H9 (cell line): ENCODE data around the gene ZSWIM5. TPM values are rescaled to one million over a fixed set of nuclear protein-coding genes. Genes with fewer than 3 reads are reported as not detected.

Source experiments
- DNase-seq: peaks from one replicate; pipeline ENCODE4 v3.0.0-alpha.2; 2017
- H2AFZ ChIP-seq: one replicate; pipeline ENCODE4 v1.6.1; 2013; ENCODE audit warnings: mild to moderate bottlenecking, low read length, control low read depth, moderate library complexity
- H2AK5ac ChIP-seq: 2 replicates; pipeline ENCODE4 v1.6.1; 2013; ENCODE audit warnings: low read length, control low read depth, mixed read lengths; ENCODE audit not compliant: insufficient read length
- H2BK120ac ChIP-seq: one replicate; pipeline ENCODE4 v1.6.1; 2013; ENCODE audit warnings: low read depth, mild to moderate bottlenecking, low read length, control low read depth, inconsistent platforms; ENCODE audit not compliant: poor library complexity, severe bottlenecking
- H2BK12ac ChIP-seq: 2 replicates; pipeline ENCODE4 v1.6.1; 2013; ENCODE audit warnings: low read length, control low read depth, mixed read lengths, low read depth; ENCODE audit not compliant: insufficient read length
- H2BK15ac ChIP-seq: 2 replicates; pipeline ENCODE4 v1.6.1; 2013; ENCODE audit warnings: low read depth, low read length, control low read depth
- H2BK20ac ChIP-seq: one replicate; pipeline ENCODE4 v1.6.1; 2013; ENCODE audit warnings: low read depth, mild to moderate bottlenecking, low read length, control low read depth, inconsistent platforms; ENCODE audit not compliant: poor library complexity, severe bottlenecking
- H2BK5ac ChIP-seq: 2 replicates; pipeline ENCODE4 v1.6.1; 2013; ENCODE audit warnings: low read length, control low read depth, mixed read lengths; ENCODE audit not compliant: insufficient read length
- H3K14ac ChIP-seq: 2 replicates; pipeline ENCODE4 v1.6.1; 2013; ENCODE audit warnings: low read length, control low read depth; ENCODE audit not compliant: insufficient read depth
- H3K18ac ChIP-seq: 2 replicates; pipeline ENCODE4 v1.6.1; 2013; ENCODE audit warnings: low read depth, mild to moderate bottlenecking, mixed read lengths, low read length, control low read depth; ENCODE audit not compliant: insufficient read length
- H3K23ac ChIP-seq: 2 replicates; pipeline ENCODE4 v1.6.1; 2013; ENCODE audit warnings: low read length, control low read depth, mixed read lengths, low read depth; ENCODE audit not compliant: insufficient read length
- H3K23me2 ChIP-seq: 2 replicates; pipeline ENCODE4 v1.6.1; 2013; ENCODE audit warnings: low read depth, mild to moderate bottlenecking, mixed read lengths, low read length, control low read depth; ENCODE audit not compliant: insufficient read length, poor library complexity, severe bottlenecking
- H3K27ac ChIP-seq: 2 replicates; pipeline ENCODE4 v1.5.1; 2013; ENCODE audit warnings: low read length, control low read depth, mixed read lengths, low read depth; ENCODE audit not compliant: insufficient read length
- H3K27me3 ChIP-seq: 2 replicates; pipeline ENCODE4 v1.6.1; 2013; ENCODE audit warnings: low read length, control low read depth, inconsistent platforms; ENCODE audit not compliant: insufficient read depth
- H3K4ac ChIP-seq: 2 replicates; pipeline ENCODE4 v1.6.1; 2013; ENCODE audit warnings: low read depth, mild to moderate bottlenecking, control low read depth, inconsistent platforms, low read length, moderate library complexity
- H3K4me1 ChIP-seq: 2 replicates; pipeline ENCODE4 v1.6.1; 2013; ENCODE audit warnings: low read length, control low read depth, inconsistent platforms; ENCODE audit not compliant: insufficient read depth
- H3K4me2 ChIP-seq: 2 replicates; pipeline ENCODE4 v1.6.1; 2013; ENCODE audit warnings: low read length, control low read depth, mixed read lengths; ENCODE audit not compliant: insufficient read length, insufficient read depth
- H3K56ac ChIP-seq: 2 replicates; pipeline ENCODE4 v1.6.1; 2013; ENCODE audit warnings: low read depth, mild to moderate bottlenecking, mixed read lengths, low read length, control low read depth; ENCODE audit not compliant: insufficient read length
- H3K79me1 ChIP-seq: 2 replicates; pipeline ENCODE4 v1.6.1; 2013; ENCODE audit warnings: low read depth, mild to moderate bottlenecking, moderate library complexity, low read length, control low read depth, inconsistent platforms; ENCODE audit not compliant: insufficient read depth, poor library complexity, severe bottlenecking
- H3K79me2 ChIP-seq: 2 replicates; pipeline ENCODE4 v1.6.1; 2013; ENCODE audit warnings: low read length, control low read depth, inconsistent platforms; ENCODE audit not compliant: insufficient read depth
- H3K9ac ChIP-seq: 2 replicates; pipeline ENCODE4 v1.6.1; 2013; ENCODE audit warnings: low read length, control low read depth, mixed read lengths; ENCODE audit not compliant: insufficient read length; ENCODE audit errors: extremely low read depth
- H3K9me3 ChIP-seq: one replicate; pipeline ENCODE4 v1.6.1; 2013; ENCODE audit warnings: low read depth, low read length, inconsistent platforms; ENCODE audit not compliant: control insufficient read depth
- H3T11ph ChIP-seq: one replicate; pipeline ENCODE4 v1.6.1; 2013; ENCODE audit warnings: mild to moderate bottlenecking, low read length, control low read depth, inconsistent platforms
- H4K20me1 ChIP-seq: one replicate; pipeline ENCODE4 v1.6.1; 2013; ENCODE audit not compliant: control insufficient read depth, insufficient read length, insufficient read depth
- H4K5ac ChIP-seq: 2 replicates; pipeline ENCODE4 v1.6.1; 2013; ENCODE audit warnings: low read depth, mild to moderate bottlenecking, mixed read lengths, low read length, control low read depth; ENCODE audit not compliant: insufficient read length
- H4K8ac ChIP-seq: replicated peaks from 2 replicates; pipeline ENCODE4 v1.6.1; 2013; ENCODE audit warnings: low read length, control low read depth, mixed read lengths, low read depth; ENCODE audit not compliant: insufficient read length
- H4K91ac ChIP-seq: 2 replicates; pipeline ENCODE4 v1.6.1; 2013; ENCODE audit warnings: low read depth, mild to moderate bottlenecking, moderate library complexity, mixed read lengths, low read length, control low read depth; ENCODE audit not compliant: insufficient read length
- H3K27ac Mint-ChIP-seq, 3 experiments: 2 replicates in 2 of 3; 3 replicates in 1 of 3; pipeline ENCODE4 v1.8.0; 2020 to 2021; ENCODE audit warnings: mixed read lengths in 3 of 3, mild to moderate bottlenecking in 1 of 3, moderate library complexity in 1 of 3
- H3K27me3 Mint-ChIP-seq: 2 replicates; pipeline ENCODE4 v1.8.0; 2021; ENCODE audit warnings: low read depth, mild to moderate bottlenecking, moderate library complexity, mixed read lengths
- H3K36me3 Mint-ChIP-seq, 3 experiments: 2 replicates in 2 of 3; 3 replicates in 1 of 3; pipeline ENCODE4 v1.8.0; 2020 to 2021; ENCODE audit warnings: low read depth in 3 of 3, mixed read lengths in 3 of 3; ENCODE audit not compliant: insufficient read depth in 1 of 3
- H3K4me1 Mint-ChIP-seq, 2 experiments: 2 replicates each; pipeline ENCODE4 v1.8.0; 2020; ENCODE audit warnings: mixed read lengths in 2 of 2
- H3K4me3 Mint-ChIP-seq, 2 experiments: 2 replicates in 1 of 2; 3 replicates in 1 of 2; pipeline ENCODE4 v1.8.0; 2020 to 2021; ENCODE audit warnings: mild to moderate bottlenecking in 2 of 2, mixed read lengths in 2 of 2, moderate library complexity in 1 of 2
- H3K9me3 Mint-ChIP-seq, 2 experiments: 2 replicates in 1 of 2; 3 replicates in 1 of 2; pipeline ENCODE4 v1.8.0; 2020; ENCODE audit warnings: mild to moderate bottlenecking in 2 of 2, mixed read lengths in 2 of 2, moderate library complexity in 1 of 2
- WGBS: extraction: QIAGEN DNeasy Blood & Tissue Kit; methylation state at CpG from one replicate; pipeline ENCODE4 v1.1.7; 2013; ENCODE audit warnings: missing lambda C conversion rate, low lambda C conversion rate, mixed read lengths; ENCODE audit not compliant: insufficient read length; ENCODE audit errors: extremely low coverage; 5-methylcytosine and 5-hydroxymethylcytosine counted together
- total RNA-seq: library from RNA; stranded (reverse); gene quantifications from 2 replicates; pipeline ENCODE4 v1.2.1, GENCODE V29; 2021
- TF ChIP-seq, protein P1 (sequence below): fragments of 200-600 bp; sonication (generic); conservative IDR thresholded peaks from 3 replicates; pipeline ENCODE4 v1.8.0; 2021; ENCODE audit warnings: antibody characterized with exemption, mild to moderate bottlenecking

ZSWIM5 gene
- total RNA-seq, 1 experiment from 2014 or later, result 3.5 TPM

DNA sequence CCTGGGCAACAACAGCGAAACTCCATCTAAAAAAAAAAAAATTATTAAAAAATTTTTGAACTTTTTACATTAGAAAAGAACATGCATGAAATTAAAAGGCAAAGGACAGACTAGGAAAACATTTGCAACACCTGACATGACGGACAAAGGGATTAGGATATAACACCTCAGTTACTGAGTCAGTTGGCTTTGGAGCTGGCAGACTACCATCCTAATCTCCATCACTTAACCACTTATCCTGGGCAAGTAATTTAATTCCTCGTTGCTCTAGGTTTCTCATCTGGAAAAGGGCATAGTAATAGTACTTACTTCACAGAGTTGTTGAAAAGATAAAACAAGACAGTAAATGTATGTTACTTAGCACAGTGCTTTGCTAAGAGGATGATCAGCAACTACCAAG lies 207.2 kb downstream of the ZSWIM5 start:
- H3T11ph ChIP-seq, result no peak overlapping the region
- no peaks in the 10 kb centered on the region for H3K23me2 ChIP-seq
- TF ChIP-seq, protein P1, sequence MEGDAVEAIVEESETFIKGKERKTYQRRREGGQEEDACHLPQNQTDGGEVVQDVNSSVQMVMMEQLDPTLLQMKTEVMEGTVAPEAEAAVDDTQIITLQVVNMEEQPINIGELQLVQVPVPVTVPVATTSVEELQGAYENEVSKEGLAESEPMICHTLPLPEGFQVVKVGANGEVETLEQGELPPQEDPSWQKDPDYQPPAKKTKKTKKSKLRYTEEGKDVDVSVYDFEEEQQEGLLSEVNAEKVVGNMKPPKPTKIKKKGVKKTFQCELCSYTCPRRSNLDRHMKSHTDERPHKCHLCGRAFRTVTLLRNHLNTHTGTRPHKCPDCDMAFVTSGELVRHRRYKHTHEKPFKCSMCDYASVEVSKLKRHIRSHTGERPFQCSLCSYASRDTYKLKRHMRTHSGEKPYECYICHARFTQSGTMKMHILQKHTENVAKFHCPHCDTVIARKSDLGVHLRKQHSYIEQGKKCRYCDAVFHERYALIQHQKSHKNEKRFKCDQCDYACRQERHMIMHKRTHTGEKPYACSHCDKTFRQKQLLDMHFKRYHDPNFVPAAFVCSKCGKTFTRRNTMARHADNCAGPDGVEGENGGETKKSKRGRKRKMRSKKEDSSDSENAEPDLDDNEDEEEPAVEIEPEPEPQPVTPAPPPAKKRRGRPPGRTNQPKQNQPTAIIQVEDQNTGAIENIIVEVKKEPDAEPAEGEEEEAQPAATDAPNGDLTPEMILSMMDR, result no peak
- H2BK12ac ChIP-seq, result no peak overlapping the region
- no peak overlapping the region for H4K5ac ChIP-seq
- H4K91ac ChIP-seq, result no peak overlapping the region
- Mint-ChIP-seq H3K36me3 (peaks cover 7 to 22% (median 20%) of the 10 kb centered on the region in 3 experiments; a peak in 6 of 7 replicates), H3K4me3 (no peak overlapping the region), H3K4me1 (peaks cover 4 to 6% of the 10 kb centered on the region in 2 experiments; a peak in 3 of 4 replicates), H3K27ac (no peak overlapping the region), H3K27me3 (no peaks in the 10 kb centered on the region), H3K9me3 (no peaks in the 10 kb centered on the region)
- no peak overlapping the region for H3K23ac ChIP-seq
- no peak overlapping the region for H3K9ac ChIP-seq
- no peak overlapping the region for H2AFZ ChIP-seq
- no peak overlapping the region for H3K56ac ChIP-seq
- H3K14ac ChIP-seq, result no peak overlapping the region
- no peaks in the 10 kb centered on the region for H3K79me2 ChIP-seq
- H2BK15ac ChIP-seq, result no peak overlapping the region
- no peaks in the 10 kb centered on the region for H3K9me3 ChIP-seq
- no peak overlapping the region for H3K4me2 ChIP-seq
- H3K27me3 ChIP-seq, result no peaks in the 10 kb centered on the region
- H2BK5ac ChIP-seq, result no peak overlapping the region
- H2AK5ac ChIP-seq, result no peak overlapping the region
- H3K4ac ChIP-seq, result no peak overlapping the region
- no peak overlapping the region for H2BK20ac ChIP-seq
- no peak for DNase-seq
- no peaks in the 10 kb centered on the region for H4K20me1 ChIP-seq
- H3K18ac ChIP-seq, result no peak overlapping the region
- H3K27ac ChIP-seq, result no peak overlapping the region
- no peaks in the 10 kb centered on the region for H3K79me1 ChIP-seq
- no peak overlapping the region for H2BK120ac ChIP-seq
- no peaks in the 10 kb centered on the region for H3K4me1 ChIP-seq
- WGBS, result no CpG with 5 or more reads among the region's 3 CpGs
- no peak overlapping the region for H4K8ac ChIP-seq
